HG03045 (cell line): ENCODE data around the gene MACROD2.

Source experiments
- ATAC-seq: cut with Tn5 transposase; IDR thresholded peaks from one replicate; pipeline ENCODE4 v1.9.1; 2021; ENCODE audit warnings: mild to moderate bottlenecking, moderate library complexity; ENCODE audit not compliant: unreplicated experiment

The MACROD2 gene

DNA sequence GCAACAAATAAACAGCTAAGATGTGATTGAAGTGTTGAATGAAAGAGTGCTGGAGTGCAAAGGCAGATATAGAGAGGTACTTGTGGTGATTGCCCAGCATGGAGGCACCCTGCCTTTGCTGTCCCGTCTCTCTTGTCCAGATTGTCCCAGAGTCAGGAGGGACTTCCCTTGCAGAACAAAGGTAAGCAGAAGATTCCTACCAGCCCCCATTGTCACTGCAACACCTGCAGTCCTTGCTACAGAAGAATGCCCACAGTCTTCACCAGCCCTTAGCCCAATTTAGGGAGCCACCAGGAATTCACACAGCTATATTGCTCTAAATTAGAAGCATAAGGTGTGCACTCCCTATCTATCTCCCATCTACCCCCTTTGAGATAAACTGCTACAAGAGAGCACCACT lies 2086.1 kb downstream of the MACROD2 start:
- no peak for ATAC-seq

- ATAC-seq: no peak
These were observed 2086.8 kb downstream of the MACROD2 start for GRCh38 chr20:16082051-16082550.

DNA sequence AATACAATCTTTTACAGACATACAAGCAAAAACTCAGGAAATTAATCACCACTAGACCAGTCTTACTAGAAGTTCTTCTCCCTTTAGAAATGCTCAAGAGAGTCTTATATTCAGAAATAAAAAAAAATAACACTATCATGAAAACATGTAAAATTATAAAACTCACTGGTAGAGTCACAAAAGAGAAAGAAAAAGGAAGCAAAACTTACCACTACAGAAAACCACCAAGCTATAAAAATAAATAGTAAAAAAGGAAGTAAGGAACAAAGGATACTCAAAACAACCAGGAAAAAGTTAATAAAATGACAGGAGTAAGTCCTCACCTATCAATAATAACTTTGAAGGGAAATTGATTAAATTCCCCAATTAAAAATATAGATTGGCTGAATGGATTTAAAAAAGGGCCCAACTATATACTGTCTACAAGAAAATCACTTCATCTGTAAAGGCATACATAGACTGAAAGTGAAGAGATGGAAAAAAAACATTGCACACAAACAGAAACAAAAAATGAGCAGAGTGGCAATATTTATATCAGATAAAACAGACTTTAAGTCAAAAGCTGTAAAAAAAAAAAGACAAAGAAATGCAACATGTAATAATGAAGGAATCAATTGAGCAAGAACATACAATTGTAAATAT lies 2088.4 kb downstream of the MACROD2 start:
- no peak for ATAC-seq

DNA sequence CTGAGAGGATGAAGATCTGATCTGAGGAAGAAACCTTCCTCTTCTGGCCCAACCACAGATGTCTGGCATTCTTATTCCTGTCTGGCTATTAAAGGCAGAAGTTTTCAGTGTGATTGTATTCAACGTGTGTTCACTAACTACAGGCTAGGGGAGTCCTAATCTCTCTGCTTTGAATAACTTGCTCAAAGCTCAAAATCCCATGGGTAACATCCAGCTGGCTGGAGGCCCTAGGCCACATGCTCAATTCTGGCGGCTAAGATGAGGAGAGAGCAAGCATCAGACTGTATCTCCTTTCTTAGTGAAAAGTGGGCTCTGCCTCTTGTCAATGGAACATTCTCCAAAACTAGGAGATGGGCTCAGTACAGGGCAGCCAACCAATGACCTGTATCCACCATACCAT lies 2099.9 kb downstream of the MACROD2 start:
- no peak for ATAC-seq

- no peak for ATAC-seq
These were observed 2101.5 kb downstream of the MACROD2 start for GRCh38 chr20:16096756-16097326.

- no peak for ATAC-seq
These were observed 2102.5 kb downstream of the MACROD2 start for GRCh38 chr20:16097788-16098187.

GRCh38 chr20:16098890-16099639 lies 2103.7 kb downstream of the MACROD2 start:
- no peak for ATAC-seq

GRCh38 chr20:16100111-16100510 lies 2104.8 kb downstream of the MACROD2 start:
- ATAC-seq: no peak

DNA sequence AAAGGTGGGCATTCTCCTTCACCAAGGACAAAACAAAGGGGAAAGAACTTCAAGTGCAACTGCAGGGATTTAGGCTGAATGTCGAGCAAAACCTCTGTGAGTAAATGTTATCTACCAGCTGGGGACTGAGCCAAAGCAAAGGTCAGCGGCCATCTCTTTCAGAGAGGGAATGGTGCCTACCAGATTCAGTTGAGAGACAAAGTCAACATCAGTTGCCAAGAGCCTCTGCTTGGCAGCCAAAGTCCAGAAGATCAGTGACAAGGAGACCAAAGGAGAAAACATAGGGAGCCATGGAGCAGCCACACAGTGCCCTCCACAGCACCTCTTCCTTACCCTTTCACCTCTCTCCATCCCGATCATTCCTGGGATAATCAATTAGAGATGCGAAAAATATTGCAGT lies 2105.5 kb downstream of the MACROD2 start:
- ATAC-seq: no peak
